ENCODE data around the gene UGCG.
"Not testable (repeated sequence)": the region's sequence is repeated elsewhere in the genome, so short reads cannot be mapped to it uniquely, and the experiment has no call there.

UGCG gene

DNA sequence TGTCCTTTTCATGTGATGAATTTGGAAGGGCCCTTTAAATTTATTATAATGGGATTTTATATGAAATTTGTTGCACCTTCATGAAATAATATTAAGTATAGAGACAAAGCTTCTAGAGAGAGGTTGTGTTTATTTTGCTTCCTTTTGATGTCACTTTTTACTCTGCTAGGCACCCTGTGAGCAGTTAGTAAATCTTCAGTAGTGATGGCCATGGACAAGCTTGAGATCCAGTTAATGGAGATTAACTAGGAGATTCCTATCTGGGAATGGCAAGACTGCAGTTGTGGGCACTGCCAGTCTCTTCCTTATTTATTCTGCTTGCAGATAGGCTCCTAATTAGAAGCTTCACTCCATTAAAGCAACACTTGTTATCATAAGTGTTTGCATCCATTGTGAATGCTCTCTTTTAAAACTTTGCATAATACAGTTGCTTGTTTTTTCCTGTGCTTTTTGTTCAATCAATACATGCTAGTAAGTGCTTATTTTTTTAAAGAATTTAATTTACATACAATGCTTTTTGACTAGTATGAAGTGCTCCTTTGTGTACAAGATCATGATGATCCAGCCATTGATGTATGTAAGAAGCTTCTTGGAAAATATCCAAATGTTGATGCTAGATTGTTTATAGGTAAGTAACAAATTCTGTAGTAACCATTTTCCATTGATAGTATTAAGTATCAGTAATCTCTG is 25.9 kb downstream of the UGCG start:
- no peak for DNase-seq

DNA sequence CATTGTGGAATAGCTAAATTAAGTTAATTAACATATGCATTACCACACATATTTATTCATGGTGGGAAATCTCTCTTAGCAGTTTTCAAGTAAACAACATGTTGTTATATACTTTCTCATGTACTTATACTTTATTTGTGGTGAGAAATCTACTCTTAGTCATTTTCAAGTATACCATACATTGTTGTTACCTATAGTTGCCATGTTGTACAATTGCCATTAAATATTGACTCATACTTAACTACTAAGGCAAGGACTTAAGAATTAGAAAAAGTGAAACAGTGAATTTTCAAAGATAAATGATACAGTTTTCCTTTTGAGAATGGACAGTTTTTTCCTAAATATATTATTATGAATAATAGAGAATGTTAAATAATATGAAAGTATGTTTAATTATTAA is 27.7 kb downstream of the UGCG start:
- no peak for DNase-seq

DNA sequence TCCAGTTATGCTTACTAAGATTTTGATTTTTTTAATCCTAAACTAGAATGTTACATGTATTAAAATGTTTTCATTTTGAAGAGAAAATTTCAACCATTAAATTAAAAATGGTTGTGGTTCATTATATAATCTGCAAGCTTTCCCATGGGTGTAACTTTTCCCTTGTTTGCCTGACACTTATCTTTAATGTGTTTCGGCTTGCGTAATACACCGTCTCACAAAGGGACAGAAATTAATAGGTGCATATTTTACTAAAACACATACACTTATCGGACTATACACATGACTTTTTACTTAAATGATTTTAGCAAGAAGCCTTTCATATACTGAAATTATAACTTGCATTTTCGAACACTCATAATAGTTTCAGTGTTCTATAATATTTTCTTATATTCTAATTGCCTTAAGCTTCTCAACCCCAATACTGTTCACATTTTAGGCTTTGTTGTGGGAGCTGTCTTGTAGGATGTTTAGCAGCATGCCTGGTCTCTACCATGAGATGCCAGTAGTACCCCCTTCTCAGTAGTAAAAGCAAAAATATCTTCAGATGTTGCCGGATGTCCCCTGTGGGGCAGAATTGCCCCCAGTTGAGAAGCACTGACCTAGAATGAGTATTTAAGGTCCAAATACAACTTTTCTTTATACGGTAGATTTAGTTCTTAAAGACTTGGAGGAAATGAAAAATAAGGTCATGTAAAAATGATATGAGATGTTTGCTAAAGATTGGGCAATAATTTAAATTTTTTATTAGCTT is 28.6 kb downstream of the UGCG start:
- no peak for DNase-seq

DNA sequence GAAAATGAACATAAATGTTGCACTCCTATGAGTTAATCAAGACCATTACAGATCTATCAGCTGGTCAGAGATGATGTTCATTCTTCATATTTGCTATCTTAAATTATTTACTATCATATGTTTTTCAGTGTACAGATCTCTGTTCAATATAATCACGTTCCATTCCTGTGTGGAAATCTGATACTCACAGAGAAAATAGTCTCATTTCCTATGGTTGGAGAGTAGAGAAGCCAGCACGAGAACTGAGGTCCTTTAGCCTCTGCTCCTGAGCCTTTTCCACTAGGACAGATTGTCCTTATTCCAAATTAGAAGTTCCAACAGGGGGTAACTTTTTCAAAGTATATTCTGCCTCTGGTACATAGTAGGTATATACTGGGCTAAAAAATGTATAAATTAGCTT is 29.2 kb downstream of the UGCG start:
- no peak for DNase-seq

DNA sequence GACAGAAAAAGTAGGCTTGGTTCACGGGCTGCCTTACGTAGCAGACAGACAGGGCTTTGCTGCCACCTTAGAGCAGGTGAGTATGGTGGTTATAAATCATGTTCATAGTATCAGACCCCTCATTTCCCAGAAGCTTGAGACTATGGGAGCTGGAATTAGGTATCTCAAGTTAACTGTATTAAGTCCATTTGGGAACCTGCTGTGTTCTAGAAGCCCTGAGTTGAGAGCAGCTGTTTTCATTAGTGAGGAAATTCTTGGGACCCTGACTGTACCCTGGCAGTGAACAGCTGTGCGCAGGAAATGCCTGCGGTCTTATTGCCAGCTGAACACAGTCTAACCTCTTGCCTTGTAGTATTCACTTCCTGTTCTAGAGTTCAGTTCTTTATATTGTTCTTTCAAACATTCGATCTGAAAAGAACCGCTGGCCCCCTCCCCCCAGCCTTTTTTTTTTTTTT is 29.8 kb downstream of the UGCG start:
- no peak for DNase-seq

DNA sequence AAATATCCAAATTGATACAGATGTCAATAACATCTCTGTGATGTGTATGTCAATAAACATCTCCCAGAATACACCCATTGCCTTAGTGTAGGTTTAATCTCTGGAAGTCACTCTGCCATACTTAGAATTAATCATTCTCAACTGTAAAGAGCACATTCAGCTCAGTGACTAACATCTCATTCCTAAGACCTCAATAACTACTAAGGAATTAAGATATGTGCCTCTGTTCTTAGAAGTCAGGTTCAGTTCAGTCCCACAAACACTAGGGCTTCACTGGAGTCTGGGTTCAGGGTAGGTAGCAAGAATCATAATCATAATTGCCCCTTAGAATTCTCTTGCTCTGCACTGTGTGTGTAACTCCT is 31.7 kb downstream of the UGCG start:
- DNase-seq, result no peak

DNA sequence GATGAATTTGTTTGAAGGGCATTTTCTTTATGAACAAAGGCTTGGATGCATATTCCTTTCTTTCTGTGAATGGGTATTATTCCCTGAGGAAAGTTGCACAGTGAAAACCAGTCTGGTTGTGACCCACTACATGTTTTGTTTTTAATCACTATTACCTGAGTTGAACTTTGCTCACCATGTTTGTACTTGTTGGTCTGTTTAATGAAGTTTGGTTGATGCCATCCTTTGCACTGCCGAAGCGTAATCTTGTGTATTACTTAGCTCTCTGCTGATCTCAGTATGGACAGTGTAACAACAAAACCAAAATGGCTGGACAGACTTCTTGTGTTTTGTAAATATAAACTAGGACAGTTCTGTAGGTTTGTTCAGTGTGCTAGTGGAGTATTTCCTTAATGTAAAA is 38.1 kb downstream of the UGCG start:
- DNase-seq, result no peak

DNA sequence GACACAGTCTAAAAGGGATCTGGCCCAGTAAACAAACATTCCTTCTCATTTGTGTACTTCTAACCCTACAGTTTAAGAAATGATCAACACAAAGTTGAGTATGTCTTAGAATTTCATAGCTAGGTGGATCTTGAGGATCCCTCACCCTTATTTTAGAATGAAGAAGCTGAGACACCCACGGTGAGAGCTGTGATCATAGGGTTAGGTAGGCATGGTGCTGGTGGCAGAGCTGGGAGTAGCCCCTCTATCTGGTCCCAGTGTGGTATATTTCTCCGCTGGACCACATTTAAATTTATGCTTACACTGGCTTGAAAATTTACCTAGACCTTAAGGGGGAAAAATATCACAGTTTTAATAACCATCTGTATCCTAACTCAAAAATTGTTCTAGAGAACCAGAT is 39.8 kb downstream of the UGCG start:
- no peak for DNase-seq

DNA sequence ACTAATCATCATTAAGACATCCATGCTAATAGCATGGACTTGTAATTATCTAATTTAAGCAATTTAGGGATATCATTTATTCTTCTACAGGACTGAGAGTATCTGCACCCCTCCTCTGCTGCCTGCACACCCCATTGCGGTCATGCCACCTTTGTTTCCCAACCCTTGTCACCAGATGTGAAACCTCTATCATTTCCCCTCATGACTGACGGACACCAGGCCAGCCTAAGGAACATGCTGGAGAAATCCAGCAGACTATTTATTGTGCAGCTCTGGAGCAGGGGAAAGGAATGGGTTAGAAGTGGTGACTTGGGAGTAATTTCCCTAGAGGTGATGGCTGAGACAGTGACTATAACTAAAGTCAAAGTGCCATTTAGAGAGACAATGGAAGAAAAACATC is 40.7 kb downstream of the UGCG start:
- no peak for DNase-seq

DNA sequence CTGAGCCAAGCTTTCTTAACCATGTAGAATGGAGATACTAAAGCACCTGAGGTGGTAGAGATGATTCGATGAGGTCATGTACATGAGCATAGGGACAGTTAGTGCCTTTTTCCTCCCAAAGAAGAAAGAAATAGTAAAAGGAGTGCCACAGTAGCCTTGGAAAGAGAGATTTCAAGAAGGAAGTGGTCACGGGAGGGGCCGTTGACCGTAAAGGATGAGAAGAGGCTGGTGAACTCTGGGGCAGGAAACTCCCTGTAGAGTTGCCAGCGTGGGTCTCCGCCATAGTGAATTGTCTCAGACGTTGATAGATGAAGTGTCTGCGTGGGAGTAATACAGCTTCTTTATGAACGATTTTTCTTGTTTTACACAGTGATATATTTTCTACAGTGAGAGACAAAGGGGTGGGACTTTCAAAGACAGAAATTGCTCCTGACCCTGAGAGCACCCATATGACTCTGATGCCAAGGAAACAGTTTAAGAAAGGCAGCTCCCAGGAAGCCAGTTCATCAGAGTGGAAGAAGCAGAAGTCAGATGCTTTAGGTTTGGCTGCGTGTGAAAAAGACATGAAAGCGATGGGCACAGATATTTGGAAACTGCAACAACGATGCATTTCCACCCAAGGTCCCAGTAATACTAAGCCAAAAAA is 41.3 kb downstream of the UGCG start:
- no peak for DNase-seq

DNA sequence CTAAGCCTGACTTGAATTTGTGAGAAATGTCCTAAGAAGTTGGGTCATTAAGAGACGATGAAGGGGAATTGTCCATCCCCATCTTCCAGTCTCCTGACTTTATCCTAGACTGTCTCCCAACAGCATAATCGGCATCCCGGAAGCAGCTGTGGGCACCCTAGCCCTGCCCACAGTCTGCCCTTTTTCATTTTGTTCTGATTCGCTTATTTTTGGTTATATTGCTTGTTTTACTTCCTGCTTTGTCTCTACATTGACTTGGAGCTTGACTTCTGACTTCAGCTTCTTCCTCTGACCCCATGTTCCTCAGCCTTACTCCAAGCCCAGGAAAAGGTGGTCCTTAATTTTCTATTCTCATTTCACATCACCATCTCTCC is 41.8 kb downstream of the UGCG start:
- DNase-seq, result no peak

DNA sequence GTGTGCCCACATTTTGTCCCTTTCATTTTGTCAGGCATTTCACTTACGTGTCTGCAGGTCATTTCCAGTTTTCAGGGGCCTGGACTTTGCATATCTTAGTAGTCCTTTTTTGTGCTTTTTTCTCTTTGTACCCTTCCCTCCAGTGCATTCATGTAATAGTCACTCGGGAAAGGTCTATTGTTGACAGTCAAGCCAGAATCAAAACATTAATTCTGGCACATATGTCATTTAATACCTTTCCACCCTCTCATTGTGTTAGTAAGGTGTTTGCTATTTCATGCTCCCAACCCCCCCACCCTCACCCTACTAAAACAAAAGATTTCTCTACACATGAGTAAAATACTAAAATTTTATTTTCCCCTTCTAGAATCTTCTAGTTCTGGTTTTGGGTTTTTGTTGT is 42.7 kb downstream of the UGCG start:
- DNase-seq, result no peak

DNA sequence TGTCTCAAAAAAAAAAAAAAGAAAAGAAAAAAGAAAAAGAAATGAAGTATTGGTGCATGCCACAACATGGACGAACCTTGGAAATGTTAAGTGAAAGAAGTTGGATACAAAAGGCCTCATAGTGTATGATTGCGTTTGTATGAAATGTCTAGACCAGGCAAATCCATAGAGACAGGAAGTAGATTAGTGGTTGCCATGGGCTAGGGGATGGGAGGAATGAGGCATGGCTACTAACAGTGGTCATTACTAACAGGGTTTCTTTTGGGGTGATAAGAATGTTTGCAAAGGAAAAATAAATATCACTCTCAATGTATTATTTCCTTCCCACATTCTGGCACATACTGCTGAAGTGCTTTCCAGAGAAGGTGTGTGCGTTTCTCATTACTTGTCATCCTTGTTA is 44.1 kb downstream of the UGCG start:
- DNase-seq, result no peak

DNA sequence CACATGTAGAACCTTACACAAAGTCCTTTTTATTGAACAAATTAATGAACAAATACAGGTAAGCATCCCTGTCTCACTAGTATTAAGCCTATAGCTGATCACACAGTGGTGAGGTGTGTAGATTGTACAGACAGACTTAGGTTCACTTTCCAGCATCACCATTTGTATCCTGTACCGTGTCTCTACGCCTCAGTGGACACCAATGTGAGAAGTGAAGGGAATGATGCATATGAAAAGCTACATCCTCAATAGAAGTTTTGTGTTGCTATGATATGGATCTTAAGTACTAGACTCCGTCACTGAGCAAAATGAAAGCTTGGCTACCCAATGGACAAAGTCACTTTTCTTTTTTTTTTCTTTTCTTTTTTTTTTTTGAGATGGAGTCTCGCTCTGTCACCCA is 46.6 kb downstream of the UGCG start:
- DNase-seq, result no peak

DNA sequence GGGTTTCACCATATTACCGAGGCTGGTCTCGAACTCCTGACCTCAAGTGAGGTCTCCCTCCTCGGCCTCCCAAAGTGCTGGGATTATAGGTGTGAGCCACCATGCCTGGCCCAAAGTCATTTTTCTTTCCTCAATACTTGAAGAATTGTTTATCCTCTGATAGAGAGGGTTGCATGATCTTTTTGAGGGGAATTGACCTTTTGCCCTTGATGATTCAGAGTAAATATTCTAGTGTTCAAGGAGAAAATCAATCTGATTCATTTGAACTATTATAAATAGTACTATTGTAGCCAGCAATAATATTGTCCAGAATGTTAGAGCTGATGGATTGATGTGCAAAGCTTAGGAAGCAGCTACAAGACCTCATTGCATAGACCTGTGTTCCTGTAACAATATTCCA is 47.1 kb downstream of the UGCG start:
- no peak for DNase-seq

DNA sequence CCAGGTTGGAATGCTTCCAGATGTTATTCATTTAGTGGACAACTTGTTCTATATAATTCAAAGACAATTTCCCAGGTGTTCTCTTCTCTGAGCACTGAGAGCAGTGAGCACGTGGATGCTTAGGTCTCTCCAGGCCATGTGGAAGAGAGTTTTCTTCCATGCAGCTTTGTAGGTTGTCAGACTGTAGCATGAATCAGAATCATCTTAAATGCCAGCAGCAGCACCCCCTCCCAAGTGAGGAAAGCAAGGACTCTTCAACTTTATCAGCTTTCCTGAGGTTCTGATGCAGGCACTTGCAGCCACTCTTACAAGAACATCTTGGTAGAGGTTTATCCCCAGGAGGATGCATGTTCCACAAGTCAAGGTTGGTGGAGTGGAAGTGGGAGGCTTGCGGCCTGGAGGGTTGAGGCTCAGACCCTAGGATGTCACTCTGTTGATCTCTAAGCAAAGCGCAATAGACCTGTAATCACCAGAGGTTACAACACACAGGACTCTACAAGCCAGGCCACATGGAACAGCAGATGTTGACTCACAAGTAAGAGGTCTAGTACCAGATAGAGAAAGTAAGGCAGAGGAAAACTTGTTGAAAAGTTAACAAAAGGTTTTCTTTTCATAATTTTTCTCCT is 47.7 kb downstream of the UGCG start:
- DNase-seq, result no peak

DNA sequence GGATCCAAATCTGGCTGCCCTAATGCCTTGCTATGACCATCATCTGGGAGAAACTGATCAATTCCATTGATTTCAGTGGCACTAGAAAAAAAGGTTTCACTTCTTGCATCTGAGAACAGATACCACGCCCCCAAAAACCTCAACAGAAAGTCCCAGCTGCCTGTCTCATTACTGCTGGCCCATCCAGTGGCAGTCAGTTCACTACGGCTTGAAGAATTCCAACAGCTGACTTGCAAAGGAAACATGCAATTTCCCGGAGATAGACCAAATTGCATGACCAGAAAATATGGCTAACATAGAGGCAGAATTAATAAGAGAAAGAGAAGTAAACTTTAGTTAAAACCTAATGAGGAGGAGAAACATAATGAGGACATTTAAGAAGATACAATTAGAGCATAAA is 48.6 kb downstream of the UGCG start:
- no peak for DNase-seq

DNA sequence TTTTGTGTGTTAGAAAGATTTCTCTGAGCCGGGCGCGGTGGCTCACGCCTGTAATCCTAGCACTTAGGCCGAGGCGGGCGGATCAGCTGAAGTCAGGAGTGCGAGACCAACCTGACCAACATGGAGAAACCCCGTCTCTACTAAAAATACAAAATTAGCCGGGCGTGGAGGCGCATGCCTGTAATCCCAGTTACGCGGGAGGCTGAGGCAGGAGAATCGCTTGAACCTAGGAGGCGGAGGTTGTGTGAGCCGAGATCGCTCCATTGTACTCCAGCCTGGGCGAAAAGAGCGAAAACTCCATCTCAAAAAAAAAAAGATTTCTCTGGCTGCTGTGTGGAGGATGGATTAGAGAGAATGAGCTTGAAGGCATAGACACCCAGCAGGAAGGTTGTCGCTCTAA is 51.5 kb downstream of the UGCG start:
- DNase-seq, result not testable (repeated sequence)

DNA sequence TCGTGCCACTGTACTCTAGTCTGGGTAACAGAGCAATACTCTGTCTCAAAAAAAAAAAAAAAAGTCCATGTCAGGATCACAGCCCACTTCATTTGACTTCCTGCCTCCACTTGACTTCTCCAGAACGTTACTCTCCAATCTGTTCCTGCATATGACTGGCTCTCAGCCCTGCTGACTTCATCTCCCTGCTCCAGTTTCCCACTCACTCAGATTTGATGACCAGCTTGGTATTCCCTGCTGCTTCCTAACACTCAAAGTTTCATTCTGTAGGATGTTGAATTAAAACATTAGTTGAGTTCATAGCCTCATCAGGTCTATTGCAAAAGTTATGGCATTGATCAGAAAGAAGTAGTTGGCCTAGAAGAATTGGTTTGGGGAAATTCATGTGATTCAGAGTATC is 52.3 kb downstream of the UGCG start:
- no peak for DNase-seq

DNA sequence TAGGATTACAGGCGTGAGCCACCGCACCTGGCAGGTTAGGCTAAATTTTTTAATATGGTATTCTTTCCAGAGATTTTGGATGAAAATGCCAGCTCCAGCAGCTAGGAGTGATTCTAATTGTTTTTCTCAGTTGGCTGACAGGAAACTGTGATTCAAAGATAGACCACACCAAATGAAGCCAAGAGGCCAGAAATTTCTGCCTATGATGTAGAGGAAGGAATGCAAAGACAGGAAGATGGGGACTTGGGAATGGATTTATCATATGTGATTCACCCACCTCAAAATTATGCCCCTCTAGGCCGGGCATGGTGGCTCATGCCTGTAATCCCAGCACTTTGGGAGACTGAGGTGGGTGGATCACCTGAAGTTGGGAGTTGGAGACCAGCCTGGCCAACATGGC is 53.3 kb downstream of the UGCG start:
- DNase-seq, result no peak

DNA sequence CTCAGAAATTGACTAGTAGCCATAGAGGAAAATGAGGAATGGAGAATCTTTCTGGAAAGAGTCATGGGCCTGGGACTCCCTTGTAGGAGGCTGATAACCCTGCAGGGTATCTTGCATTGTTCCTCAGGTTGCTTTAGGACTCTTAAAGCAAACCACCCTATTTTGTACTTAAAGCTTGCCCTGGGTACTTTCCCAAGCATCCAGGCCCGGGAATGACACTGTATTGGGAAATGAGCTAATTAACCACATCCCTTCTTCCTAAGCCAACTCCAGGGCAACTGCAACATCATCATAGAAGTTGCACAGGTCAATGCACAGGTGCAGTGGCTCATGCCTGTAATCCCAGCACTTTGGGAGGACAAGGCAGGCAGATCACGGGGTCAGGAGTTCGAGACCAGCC is 55.9 kb downstream of the UGCG start:
- DNase-seq, result no peak

DNA sequence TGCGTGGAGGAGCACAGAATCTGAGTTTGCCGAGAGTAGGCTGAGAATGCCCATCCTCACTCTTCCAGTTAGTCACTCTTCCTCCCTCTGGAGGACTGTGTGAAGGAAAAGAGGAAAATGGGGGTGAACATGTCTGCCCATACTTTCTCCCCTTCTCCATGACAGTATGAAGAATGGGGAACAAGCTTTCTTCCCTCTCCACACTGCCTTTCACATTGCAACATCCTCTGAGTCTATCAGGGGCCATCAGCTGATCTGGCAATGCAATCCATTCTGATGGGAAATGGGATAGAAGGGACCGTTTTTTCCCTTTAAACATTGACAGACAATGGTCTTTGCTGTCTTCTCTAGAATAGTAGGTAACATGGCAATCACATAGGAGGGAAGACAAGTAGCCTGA is 56.8 kb downstream of the UGCG start:
- DNase-seq, result no peak

DNA sequence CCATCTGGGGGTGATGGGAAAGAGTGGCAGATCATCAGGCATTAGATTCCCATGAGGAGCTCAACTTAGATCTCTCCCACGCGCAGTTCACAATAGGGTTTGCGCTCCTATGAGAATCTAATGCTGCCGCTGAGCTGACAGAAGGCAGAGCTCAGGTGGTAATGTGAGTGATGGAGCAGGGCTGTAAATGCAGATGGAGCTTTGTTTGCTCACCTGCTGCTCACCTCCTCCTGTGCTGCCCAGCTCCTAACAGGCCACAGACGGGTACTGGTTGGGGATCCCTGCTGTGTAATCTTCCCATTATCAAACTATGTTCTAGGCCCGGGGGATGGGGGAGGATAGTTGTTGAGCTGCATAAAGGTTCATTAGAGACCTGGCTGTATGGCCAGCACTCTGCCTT is 58.4 kb downstream of the UGCG start:
- no peak for DNase-seq

Data from islet precursor cell (in vitro differentiated cells).